ENCODE results near the gene ABCC4.

The ABCC4 gene

DNA sequence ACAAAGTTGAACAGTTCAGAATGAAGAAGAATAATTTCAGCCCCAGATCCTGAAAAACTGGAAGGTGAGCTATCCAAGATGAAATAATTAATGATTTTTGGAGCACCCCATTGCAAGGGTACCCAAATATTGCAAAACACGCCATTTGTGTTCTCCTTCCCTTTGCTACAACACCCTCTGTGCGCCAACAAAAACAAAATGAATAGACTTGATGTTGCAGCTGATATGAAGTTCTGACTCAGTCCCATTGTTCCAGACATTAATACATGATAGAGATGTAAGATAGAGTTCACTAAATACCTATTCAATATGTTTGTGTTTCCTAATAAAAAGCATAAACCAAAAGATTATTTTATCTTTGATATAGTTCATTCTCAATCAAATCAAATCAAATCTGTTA lies 301.4 kb downstream of the ABCC4 start:
- TF ChIP-seq, protein P1, sequence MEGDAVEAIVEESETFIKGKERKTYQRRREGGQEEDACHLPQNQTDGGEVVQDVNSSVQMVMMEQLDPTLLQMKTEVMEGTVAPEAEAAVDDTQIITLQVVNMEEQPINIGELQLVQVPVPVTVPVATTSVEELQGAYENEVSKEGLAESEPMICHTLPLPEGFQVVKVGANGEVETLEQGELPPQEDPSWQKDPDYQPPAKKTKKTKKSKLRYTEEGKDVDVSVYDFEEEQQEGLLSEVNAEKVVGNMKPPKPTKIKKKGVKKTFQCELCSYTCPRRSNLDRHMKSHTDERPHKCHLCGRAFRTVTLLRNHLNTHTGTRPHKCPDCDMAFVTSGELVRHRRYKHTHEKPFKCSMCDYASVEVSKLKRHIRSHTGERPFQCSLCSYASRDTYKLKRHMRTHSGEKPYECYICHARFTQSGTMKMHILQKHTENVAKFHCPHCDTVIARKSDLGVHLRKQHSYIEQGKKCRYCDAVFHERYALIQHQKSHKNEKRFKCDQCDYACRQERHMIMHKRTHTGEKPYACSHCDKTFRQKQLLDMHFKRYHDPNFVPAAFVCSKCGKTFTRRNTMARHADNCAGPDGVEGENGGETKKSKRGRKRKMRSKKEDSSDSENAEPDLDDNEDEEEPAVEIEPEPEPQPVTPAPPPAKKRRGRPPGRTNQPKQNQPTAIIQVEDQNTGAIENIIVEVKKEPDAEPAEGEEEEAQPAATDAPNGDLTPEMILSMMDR (IDR thresholded peaks at IDR 0.05; ENCODE audit: control insufficient read depth, insufficient read depth, low read depth, low read length, missing control alignments), result no peak
- no peak overlapping the region for H3K4me3 ChIP-seq (ENCODE audit: control insufficient read depth, low read depth, low read length)
- DNase-seq (ENCODE audit: low read depth), result no peak

DNA sequence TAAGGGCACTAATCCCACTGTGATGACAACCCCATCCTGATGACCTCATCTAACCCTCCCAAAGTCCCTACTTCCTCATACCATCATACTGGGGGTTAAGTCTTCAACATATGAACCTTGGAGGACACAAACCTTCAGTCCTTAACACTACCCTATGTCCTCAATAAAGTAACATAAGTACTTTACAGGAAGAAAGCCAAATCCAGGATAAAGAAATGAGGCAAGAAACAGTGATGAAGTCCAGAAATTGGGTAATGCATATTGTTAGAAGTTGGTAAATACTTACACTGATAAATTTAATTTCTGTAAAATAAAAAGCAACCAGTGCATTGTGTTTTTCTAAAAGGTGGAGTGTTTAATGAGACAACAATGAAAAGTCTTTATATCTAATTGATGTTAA lies 304.1 kb downstream of the ABCC4 start:
- no peak overlapping the region for H3K4me3 ChIP-seq (ENCODE audit: control insufficient read depth, low read depth, low read length)
- TF ChIP-seq, protein P1 (IDR thresholded peaks at IDR 0.05; ENCODE audit: control insufficient read depth, insufficient read depth, low read depth, low read length, missing control alignments), result no peak
- DNase-seq (ENCODE audit: low read depth), result no peak

DNA sequence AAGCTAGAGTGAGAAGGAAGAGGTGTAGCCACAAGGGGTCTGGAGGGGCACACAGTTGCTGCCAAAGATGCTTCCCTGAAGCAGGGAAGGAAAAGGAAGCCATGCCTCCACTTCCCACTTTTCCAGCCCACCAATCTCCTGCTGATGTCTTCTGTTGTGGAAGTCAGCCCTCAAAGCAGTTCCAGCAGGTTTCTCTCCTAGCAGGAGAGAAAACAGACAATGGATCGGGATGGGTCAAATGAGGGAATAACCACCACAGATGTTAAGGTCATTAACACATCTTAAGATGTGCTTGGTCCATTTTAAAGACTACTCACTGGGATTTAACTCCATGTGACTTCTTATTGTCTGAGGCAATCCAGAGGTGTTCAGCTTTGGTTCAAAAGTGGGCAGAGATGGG lies 304.8 kb downstream of the ABCC4 start:
- no peak for DNase-seq (ENCODE audit: low read depth)

DNA sequence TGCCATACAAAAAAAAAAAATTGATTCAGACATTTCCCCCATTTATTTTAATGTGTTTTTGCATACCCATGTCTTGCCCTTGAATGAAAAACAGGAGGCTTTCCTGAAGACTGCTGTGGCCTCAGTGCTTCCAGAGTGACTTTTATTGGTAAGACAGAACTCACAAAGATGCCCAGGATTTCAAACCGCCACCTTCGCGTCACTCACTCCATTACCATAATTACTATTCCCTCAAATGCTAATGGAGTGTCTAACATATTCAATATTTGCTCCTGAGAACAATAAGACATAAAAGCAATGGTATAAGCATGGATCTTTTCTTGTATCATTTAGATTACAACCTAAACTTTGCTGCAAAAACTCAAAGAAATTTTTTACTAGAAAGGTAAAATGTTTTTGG lies 306.7 kb downstream of the ABCC4 start:
- H3K4me3 ChIP-seq (ENCODE audit: control insufficient read depth, low read depth, low read length), result no peak overlapping the region
- TF ChIP-seq, protein P1 (IDR thresholded peaks at IDR 0.05; ENCODE audit: control insufficient read depth, insufficient read depth, low read depth, low read length, missing control alignments), result no peak
- no peak for DNase-seq (ENCODE audit: low read depth)

More for the DNA sequence above, 304.8 kb downstream of the ABCC4 start:
- TF ChIP-seq, protein P1 (IDR thresholded peaks at IDR 0.05; ENCODE audit: control insufficient read depth, insufficient read depth, low read depth, low read length, missing control alignments), result no peak
- no peak overlapping the region for H3K4me3 ChIP-seq (ENCODE audit: control insufficient read depth, low read depth, low read length)

DNA sequence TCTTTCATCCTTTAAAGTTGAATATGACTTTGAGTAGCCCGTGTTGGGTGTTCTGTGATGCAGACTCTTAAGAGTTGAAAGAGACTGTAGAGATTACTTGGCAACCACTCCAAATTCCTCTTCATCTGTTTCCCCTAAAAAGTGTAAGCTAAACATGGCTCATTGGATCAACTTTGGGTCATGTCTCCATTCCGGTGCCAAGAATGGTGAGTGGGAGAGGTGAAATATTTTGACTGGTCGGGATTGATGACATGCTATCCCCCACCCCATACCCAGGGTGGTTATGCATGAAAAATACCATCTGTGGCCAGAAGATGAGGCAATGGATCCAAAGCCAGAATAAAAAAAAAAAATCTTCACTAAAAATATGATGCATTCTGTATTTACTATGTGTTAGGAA lies 307.6 kb downstream of the ABCC4 start:
- no peak overlapping the region for H3K4me3 ChIP-seq (ENCODE audit: control insufficient read depth, low read depth, low read length)
- TF ChIP-seq, protein P1 (IDR thresholded peaks at IDR 0.05; ENCODE audit: control insufficient read depth, insufficient read depth, low read depth, low read length, missing control alignments), result no peak
- no peak for DNase-seq (ENCODE audit: low read depth)

DNA sequence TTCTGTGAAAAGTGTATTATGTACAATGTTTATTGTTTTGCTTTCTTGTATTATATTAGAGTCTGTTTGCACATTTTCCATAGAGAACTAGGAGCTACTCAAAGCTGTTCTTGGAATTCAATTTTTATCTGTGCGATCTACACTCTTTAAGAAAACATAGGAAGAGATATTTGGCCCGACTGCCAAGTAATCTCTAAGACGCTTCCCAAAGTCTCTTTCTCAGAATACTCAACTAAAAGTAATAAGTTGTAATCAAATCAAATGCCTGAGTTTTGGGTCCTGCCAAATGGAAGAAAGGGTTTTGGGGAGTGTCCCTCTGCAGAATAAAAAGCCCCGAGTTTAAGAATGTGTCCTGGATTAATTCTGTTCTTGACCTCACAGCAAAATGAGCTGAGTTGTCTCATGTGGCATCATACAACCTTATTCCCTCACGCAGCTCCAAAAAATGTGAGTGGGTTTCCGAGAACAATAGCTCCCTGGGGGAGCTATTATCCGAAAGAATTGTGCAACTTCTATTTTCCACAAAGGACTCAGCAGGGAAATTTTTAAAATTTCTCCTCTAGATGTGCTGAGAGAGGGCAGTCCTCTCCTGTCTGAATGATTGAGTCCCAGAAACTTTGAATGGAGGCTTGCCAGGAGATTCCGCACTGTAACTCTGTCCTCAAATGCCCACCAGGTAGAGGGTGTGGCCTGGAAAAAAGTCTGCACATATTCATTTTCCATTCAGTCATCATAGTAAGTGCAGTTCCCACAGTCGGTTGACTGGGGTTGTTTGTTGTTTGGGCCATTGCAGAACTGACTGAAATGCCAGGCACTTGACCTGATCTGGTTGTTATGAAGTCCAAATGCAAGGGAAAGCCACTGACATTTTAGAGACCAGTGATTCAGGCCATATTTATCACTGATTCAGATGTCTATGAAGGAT lies 309.0 kb downstream of the ABCC4 start:
- TF ChIP-seq, protein P1 (IDR thresholded peaks at IDR 0.05; ENCODE audit: control insufficient read depth, insufficient read depth, low read depth, low read length, missing control alignments), result no peak

More for the DNA sequence above, 309.0 kb downstream of the ABCC4 start:
- H3K4me3 ChIP-seq (ENCODE audit: control insufficient read depth, low read depth, low read length), result no peak overlapping the region
- DNase-seq (ENCODE audit: low read depth), result no peak

Data from AG09309 (cell line).